ENCODE measurements around the gene FOXO3.

The FOXO3 gene

GRCh38 chr6:108690326-108691049, 129.8 kb downstream of the FOXO3 start:
- peak; percentile 79 for DNase-seq

- DNase-seq = no peak
Measured at GRCh38 chr6:108693430-108694154, 132.9 kb downstream of the FOXO3 start.

GRCh38 chr6:108694816-108695215, 134.1 kb downstream of the FOXO3 start:
- no peak for DNase-seq

- no peak for DNase-seq
Measured at GRCh38 chr6:108697561-108698161, 136.9 kb downstream of the FOXO3 start.

GRCh38 chr6:108698593-108699289, 138.0 kb downstream of the FOXO3 start:
- no peak for DNase-seq

GRCh38 chr6:108699290-108700041, 138.7 kb downstream of the FOXO3 start:
- no peak for DNase-seq

GRCh38 chr6:108702106-108702851, 141.6 kb downstream of the FOXO3 start:
- no peak for DNase-seq

- no peak for DNase-seq
Measured at GRCh38 chr6:108706649-108707048, 145.9 kb downstream of the FOXO3 start.

GRCh38 chr6:108707328-108707976, 146.7 kb downstream of the FOXO3 start:
- DNase-seq = no peak

- no peak for DNase-seq
Measured at GRCh38 chr6:108710030-108710429, 149.3 kb downstream of the FOXO3 start.

- no peak for DNase-seq
Measured at GRCh38 chr6:108710551-108710950, 149.8 kb downstream of the FOXO3 start.

GRCh38 chr6:108711071-108711470, 150.4 kb downstream of the FOXO3 start:
- DNase-seq = no peak

- DNase-seq = no peak
Measured at GRCh38 chr6:108711826-108712225, 151.1 kb downstream of the FOXO3 start.

- DNase-seq = no peak
Measured at GRCh38 chr6:108712946-108713345, 152.2 kb downstream of the FOXO3 start.

- DNase-seq = peak; percentile 36
Measured at GRCh38 chr6:108714101-108714765, 153.5 kb downstream of the FOXO3 start.

GRCh38 chr6:108714766-108715414, 154.2 kb downstream of the FOXO3 start:
- peak; percentile 19 for DNase-seq

GRCh38 chr6:108715832-108716231, 155.1 kb downstream of the FOXO3 start:
- DNase-seq = no peak

GRCh38 chr6:108716801-108717791, 156.4 kb downstream of the FOXO3 start:
- no peak for DNase-seq

GRCh38 chr6:108719477-108719876, 158.8 kb downstream of the FOXO3 start:
- no peak for DNase-seq

Data from HCEC 1CT (cell line).